ENCODE data around the gene RASL12. TPM values are rescaled to one million over a fixed set of nuclear protein-coding genes. Genes with fewer than 3 reads are reported as not detected.

RASL12 gene
- total and polyA plus RNA-seq, 2 donors (not counting 1 experiment from before 2014, with no cell fraction given): not detected

DNA sequence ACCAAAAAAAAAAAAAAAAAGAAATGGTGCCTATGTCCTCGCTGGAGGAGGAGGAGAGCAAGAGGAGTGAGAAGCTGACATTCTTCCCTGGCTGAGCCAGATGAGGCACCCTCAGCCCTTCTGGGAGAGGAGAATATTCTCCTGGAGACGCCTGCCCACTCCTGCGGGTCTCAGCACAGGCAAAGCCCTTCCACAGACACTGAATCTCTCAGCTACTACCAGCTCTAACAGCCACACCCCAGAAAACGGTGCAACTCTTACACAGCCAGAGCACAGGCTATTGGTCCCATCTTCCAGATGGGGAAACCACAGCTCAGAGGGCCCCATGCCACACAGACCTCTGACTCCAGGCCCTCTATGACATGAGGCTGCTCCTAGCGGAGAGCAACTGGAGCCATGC is 5.7 kb downstream of the RASL12 start:
- DNase-seq (no peak), ATAC-seq (ENCODE audit: low read depth) (no peak)
- Mint-ChIP-seq H3K4me3 (no peak overlapping the region), H3K4me1 (peaks cover under 1% of the 10 kb centered on the region), H3K9me3 (ENCODE audit: insufficient read depth) (no peaks in the 10 kb centered on the region), H3K27me3 (peaks cover 19% of the 10 kb centered on the region), H3K27ac (no peak overlapping the region)
- Histone ChIP-seq H3K9ac (ENCODE audit: low read length) (no peak overlapping the region), H3K36me3 (replicated peaks in 1 of 2; ENCODE audit: control extremely low read depth in 1 of 2, control insufficient read depth in 1 of 2, extremely low read depth in 1 of 2, insufficient read depth in 2 of 2, low read length in 1 of 2) (no peaks in the 10 kb centered on the region), H3K4me3 (ENCODE audit: control extremely low read depth in 1 of 5, extremely low read depth in 1 of 5, insufficient read depth in 1 of 5, low read depth in 2 of 5, low read length in 4 of 5) (no peak overlapping the region), H3K4me2 (replicated peaks; ENCODE audit: low read depth, low read length, poor library complexity, severe bottlenecking) (no peak overlapping the region), H4K20me1 (ENCODE audit: control insufficient read depth, insufficient read depth, low read length, poor library complexity, severe bottlenecking) (no peaks in the 10 kb centered on the region), H3K79me2 (ENCODE audit: control insufficient read depth, insufficient read depth, low read length) (no peaks in the 10 kb centered on the region), H2AFZ (ENCODE audit: insufficient read depth, low read depth, low read length, poor library complexity, severe bottlenecking) (no peak overlapping the region), H3K27me3 (replicated peaks in 1 of 4; ENCODE audit: control extremely low read depth in 1 of 4, control insufficient read depth in 3 of 4, insufficient read depth in 4 of 4, low read length in 3 of 4) (peaks cover 0 to 14% (median 4%) of the 10 kb centered on the region in 4 experiments), H3K9me3 (ENCODE audit: control extremely low read depth in 1 of 3, control insufficient read depth in 2 of 3, insufficient read depth in 1 of 3, low read length in 2 of 3) (peaks cover 0 to 4% (median 0%) of the 10 kb centered on the region in 3 donors), H3K27ac (ENCODE audit: low read length in 2 of 2) (no peak overlapping the region), H3K4me1 (ENCODE audit: control insufficient read depth in 2 of 2, insufficient read depth in 2 of 2, low read length in 2 of 2) (no peaks in the 10 kb centered on the region)
- ChIA-PET POLR2A (no interaction called here), CTCF (interaction anchor here (1.0 kb wide), 1 partner anchor 10 kb away, joined by 3 read pairs; no protein-coding TSS in a partner anchor)
- 84% methylated on average over 4 of the region's 5 CpGs for WGBS (ENCODE audit: insufficient coverage)
- intact Hi-C loops (cut with micrococcal nuclease): no loop called here
- no peak for TF ChIP-seq EZH2 (IDR thresholded peaks at IDR 0.05; ENCODE audit: borderline replicate concordance, insufficient read depth, low read depth, low read length, poor library complexity, severe bottlenecking)
- TF ChIP-seq, protein P1, sequence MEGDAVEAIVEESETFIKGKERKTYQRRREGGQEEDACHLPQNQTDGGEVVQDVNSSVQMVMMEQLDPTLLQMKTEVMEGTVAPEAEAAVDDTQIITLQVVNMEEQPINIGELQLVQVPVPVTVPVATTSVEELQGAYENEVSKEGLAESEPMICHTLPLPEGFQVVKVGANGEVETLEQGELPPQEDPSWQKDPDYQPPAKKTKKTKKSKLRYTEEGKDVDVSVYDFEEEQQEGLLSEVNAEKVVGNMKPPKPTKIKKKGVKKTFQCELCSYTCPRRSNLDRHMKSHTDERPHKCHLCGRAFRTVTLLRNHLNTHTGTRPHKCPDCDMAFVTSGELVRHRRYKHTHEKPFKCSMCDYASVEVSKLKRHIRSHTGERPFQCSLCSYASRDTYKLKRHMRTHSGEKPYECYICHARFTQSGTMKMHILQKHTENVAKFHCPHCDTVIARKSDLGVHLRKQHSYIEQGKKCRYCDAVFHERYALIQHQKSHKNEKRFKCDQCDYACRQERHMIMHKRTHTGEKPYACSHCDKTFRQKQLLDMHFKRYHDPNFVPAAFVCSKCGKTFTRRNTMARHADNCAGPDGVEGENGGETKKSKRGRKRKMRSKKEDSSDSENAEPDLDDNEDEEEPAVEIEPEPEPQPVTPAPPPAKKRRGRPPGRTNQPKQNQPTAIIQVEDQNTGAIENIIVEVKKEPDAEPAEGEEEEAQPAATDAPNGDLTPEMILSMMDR (IDR thresholded peaks at IDR 0.05): no peak

DNA sequence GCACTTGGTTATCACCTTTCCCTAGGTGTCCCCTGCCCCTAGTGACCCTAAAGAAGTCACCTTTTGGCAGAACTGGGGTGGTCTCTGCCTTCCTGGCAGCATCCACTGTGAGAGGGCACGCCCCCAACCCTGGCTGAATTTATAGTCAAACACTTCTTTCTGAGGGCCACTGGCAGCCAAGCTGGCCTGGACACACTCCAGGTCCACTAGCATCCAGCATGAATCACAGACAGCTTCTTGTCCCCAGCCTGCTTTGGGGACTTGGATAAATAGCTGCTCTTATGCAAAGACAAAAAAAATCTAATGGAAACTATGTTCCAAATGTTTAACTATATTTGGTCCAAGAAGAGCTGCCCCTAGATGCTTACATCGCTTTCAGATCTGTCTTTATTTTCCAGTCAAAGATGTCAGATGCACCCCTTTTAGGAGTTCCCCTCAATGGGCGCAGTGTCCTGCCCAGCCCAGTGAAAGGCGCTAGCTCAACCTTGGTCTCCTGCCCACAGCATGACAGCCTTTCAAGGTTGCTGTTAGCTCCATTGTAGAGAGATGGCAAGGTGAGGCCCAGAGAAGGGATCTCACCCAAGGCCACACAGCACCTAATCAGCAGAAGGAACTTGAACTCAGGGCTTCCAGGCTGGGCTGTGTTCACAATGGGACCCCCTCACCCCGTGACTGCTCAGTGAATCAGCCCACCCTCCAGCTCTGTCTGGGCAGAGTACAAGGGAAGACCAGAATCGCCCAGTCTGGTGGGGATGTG is 7.0 kb downstream of the RASL12 start:
- H3K4me3 ChIP-seq (ENCODE audit: control extremely low read depth in 1 of 5, extremely low read depth in 1 of 5, insufficient read depth in 1 of 5, low read depth in 2 of 5, low read length in 4 of 5): no peak overlapping the region
- no peak overlapping the region for H2AFZ ChIP-seq (ENCODE audit: insufficient read depth, low read depth, low read length, poor library complexity, severe bottlenecking)
- WGBS (ENCODE audit: insufficient coverage): 95% methylated on average over 5 of the region's 6 CpGs
- no peak overlapping the region for H3K27ac ChIP-seq (ENCODE audit: low read length in 2 of 2)
- DNase-seq: no peak
- no peak for ATAC-seq (ENCODE audit: low read depth)
- POLR2A ChIA-PET: no interaction called here
- no peaks in the 10 kb centered on the region for H3K4me1 ChIP-seq (ENCODE audit: control insufficient read depth in 2 of 2, insufficient read depth in 2 of 2, low read length in 2 of 2)
- no peaks in the 10 kb centered on the region for H4K20me1 ChIP-seq (ENCODE audit: control insufficient read depth, insufficient read depth, low read length, poor library complexity, severe bottlenecking)
- Mint-ChIP-seq H3K4me1 (no peaks in the 10 kb centered on the region), H3K27me3 (peaks cover 11% of the 10 kb centered on the region), H3K9me3 (ENCODE audit: insufficient read depth) (no peaks in the 10 kb centered on the region), H3K27ac (no peak overlapping the region), H3K4me3 (no peak overlapping the region)
- no peaks in the 10 kb centered on the region for H3K79me2 ChIP-seq (ENCODE audit: control insufficient read depth, insufficient read depth, low read length)
- TF ChIP-seq EZH2 (IDR thresholded peaks at IDR 0.05; ENCODE audit: borderline replicate concordance, insufficient read depth, low read depth, low read length, poor library complexity, severe bottlenecking): no peak
- TF ChIP-seq, protein P1 (IDR thresholded peaks at IDR 0.05): no peak
- peaks cover 0 to 8% (median 2%) of the 10 kb centered on the region in 4 experiments for H3K27me3 ChIP-seq (replicated peaks in 1 of 4; ENCODE audit: control extremely low read depth in 1 of 4, control insufficient read depth in 3 of 4, insufficient read depth in 4 of 4, low read length in 3 of 4)
- CTCF ChIA-PET: no interaction called here
- intact Hi-C loops (cut with micrococcal nuclease): no loop called here
- H3K36me3 ChIP-seq (replicated peaks in 1 of 2; ENCODE audit: control extremely low read depth in 1 of 2, control insufficient read depth in 1 of 2, extremely low read depth in 1 of 2, insufficient read depth in 2 of 2, low read length in 1 of 2): no peaks in the 10 kb centered on the region
- H3K9me3 ChIP-seq (ENCODE audit: control extremely low read depth in 1 of 3, control insufficient read depth in 2 of 3, insufficient read depth in 1 of 3, low read length in 2 of 3): peaks cover 0 to 4% (median 0%) of the 10 kb centered on the region in 3 donors
- no peak overlapping the region for H3K4me2 ChIP-seq (replicated peaks; ENCODE audit: low read depth, low read length, poor library complexity, severe bottlenecking)
- H3K9ac ChIP-seq (ENCODE audit: low read length): no peak overlapping the region

Measured in B cell (primary cell).